HepG2 (cell line): ENCODE data around the gene SNUPN.

Experiments
- ARNTL ChIP-seq: sonication (generic); formaldehyde crosslinking; IDR thresholded peaks from 2 replicates; pipeline ENCODE4 v1.4.0; 2020; ENCODE audit warnings: mild to moderate bottlenecking, missing genetic modification reagents
- CHD2 ChIP-seq: IDR thresholded peaks from 2 replicates; pipeline ENCODE4 v1.6.1; 2011; ENCODE audit warnings: low read depth, low read length, improper control_type of control experiment
- POLR2AphosphoS5 ChIP-seq: IDR thresholded peaks from 2 replicates; pipeline ENCODE4 v1.6.1; 2012; ENCODE audit warnings: low read depth, low read length
- SSRP1 ChIP-seq: IDR thresholded peaks from 2 replicates; pipeline ENCODE4 v1.6.1; 2016; ENCODE audit warnings: control low read depth
- SYNCRIP ChIP-seq: fragments of 200-400 bp; formaldehyde crosslinking; IDR thresholded peaks from 2 replicates; pipeline ENCODE4 v1.6.1; 2018; ENCODE audit warnings: mild to moderate bottlenecking, low read depth, low read length; ENCODE audit not compliant: insufficient read depth
- TBP ChIP-seq: sonication (generic); formaldehyde crosslinking; IDR thresholded peaks from 2 replicates; pipeline ENCODE4 v1.5.0; 2020; ENCODE audit warnings: missing genetic modification reagents
- ZC3H4 ChIP-seq: sonication (generic); formaldehyde crosslinking; IDR thresholded peaks from 2 replicates; pipeline ENCODE4 v1.4.0; 2020; ENCODE audit warnings: missing genetic modification reagents, borderline replicate concordance
- ZNF138 ChIP-seq: sonication (generic); formaldehyde crosslinking; IDR thresholded peaks from 2 replicates; pipeline ENCODE4 v1.5.0; 2020; ENCODE audit warnings: mild to moderate bottlenecking, low read depth, missing genetic modification reagents
- ZNF501 ChIP-seq: sonication (generic); formaldehyde crosslinking; IDR thresholded peaks from 2 replicates; pipeline ENCODE4 v1.5.1; 2020; ENCODE audit warnings: mild to moderate bottlenecking, moderate library complexity, missing genetic modification reagents

DNA sequence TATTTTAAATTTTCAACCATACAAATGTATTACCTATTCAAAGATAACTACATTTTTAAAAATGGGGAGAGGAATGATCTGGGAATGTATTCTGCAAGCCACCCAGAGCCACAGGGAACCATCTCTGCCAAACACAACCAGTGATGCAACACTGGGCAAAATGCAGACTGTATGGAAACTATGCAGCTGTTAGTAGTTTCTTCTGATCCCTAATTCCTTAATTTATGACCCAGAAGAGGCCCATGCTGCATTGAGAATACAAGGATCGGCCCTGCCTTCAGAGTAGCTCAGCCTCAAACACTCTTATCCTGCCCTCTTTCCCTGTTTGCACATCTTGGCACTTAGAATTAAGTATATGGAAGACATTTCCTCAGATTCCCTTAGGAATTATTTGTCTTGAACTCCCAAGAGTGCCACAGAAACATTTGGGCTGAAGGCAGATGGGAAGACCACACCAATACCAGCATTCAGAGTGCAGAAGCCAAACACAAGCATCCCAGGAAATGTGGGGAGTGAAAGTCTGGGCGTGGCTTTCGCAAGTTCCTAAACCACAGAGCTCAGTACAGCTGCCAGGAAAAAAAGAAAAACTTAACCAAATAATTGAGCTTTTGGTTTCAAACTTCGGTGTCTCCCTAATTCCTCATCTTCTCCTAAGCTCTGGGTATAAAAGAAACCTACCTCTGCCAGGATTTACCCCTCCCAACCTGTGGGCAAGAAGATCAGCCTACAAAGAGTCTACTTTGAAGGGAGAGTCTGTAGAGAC is 5.3 kb downstream of the SNUPN start:
- TF ChIP-seq CHD2 (no peak), SYNCRIP (no peak), ZNF501 (no peak), ZC3H4 (CRISPR knock-in tag) (no peak), POLR2AphosphoS5 (no peak), ZNF138 (CRISPR knock-in tag) (no peak), TBP (CRISPR knock-in tag) (no peak), ARNTL (CRISPR knock-in tag) (no peak), SSRP1 (CRISPR knock-in tag) (no peak)
